WERI-Rb-1 (cell line): ENCODE measurements around the gene DDX31.
A peak's percentile ranks its signal among the peaks of the same experiment; 100 is the strongest.

Experiments used
- DNase-seq: peaks from one replicate; pipeline ENCODE4 v3.0.0-alpha.2; 2020
- H3K27ac ChIP-seq: fragments of 250-450 bp; sonication (Bioruptor Pico); 2 replicates; pipeline ENCODE4 v1.5.1; 2020; ENCODE audit warnings: mild to moderate bottlenecking, moderate library complexity
- H3K27me3 ChIP-seq: fragments of 250-450 bp; sonication (Bioruptor Pico); 2 replicates; pipeline ENCODE4 v1.5.1; 2021; ENCODE audit warnings: mild to moderate bottlenecking, low read depth, moderate library complexity; ENCODE audit not compliant: insufficient read depth, severe bottlenecking
- H3K36me3 ChIP-seq: fragments of 250-450 bp; sonication (Bioruptor Pico); 2 replicates; pipeline ENCODE4 v1.5.1; 2020; ENCODE audit warnings: mild to moderate bottlenecking, moderate library complexity
- H3K4me3 ChIP-seq: 2 replicates; pipeline ENCODE4 v1.5.1; 2011; ENCODE audit warnings: low read depth, mild to moderate bottlenecking, control low read depth, low read length
- H3K9me3 ChIP-seq: fragments of 250-450 bp; sonication (Bioruptor Pico); 2 replicates; pipeline ENCODE4 v1.5.1; 2021; ENCODE audit warnings: mild to moderate bottlenecking, moderate library complexity; ENCODE audit not compliant: severe bottlenecking
- CTCF ChIP-seq: IDR thresholded peaks from 2 replicates; pipeline ENCODE4 v1.5.1; 2011; ENCODE audit warnings: low read depth, mild to moderate bottlenecking, control low read depth, inconsistent platforms, low read length

Gene DDX31

GRCh38 chr9:132662152-132662945 is 7.4 kb downstream of the DDX31 start:
- TF ChIP-seq CTCF, result no peak
- Histone ChIP-seq H3K4me3 (no peak overlapping the region), H3K9me3 (no peaks in the 10 kb centered on the region), H3K36me3 (peaks cover 51% of the 10 kb centered on the region), H3K27ac (no peak overlapping the region), H3K27me3 (no peaks in the 10 kb centered on the region)
- DNase-seq, result no peak

- Histone ChIP-seq H3K36me3 (peaks cover 36% of the 10 kb centered on the region), H3K9me3 (no peaks in the 10 kb centered on the region), H3K27ac (no peak overlapping the region), H3K4me3 (no peak overlapping the region), H3K27me3 (no peaks in the 10 kb centered on the region)
- DNase-seq, result no peak
- no peak for TF ChIP-seq CTCF
Observed at GRCh38 chr9:132656299-132656698, 13.5 kb downstream of the DDX31 start.

- Histone ChIP-seq H3K9me3 (no peaks in the 10 kb centered on the region), H3K27me3 (no peaks in the 10 kb centered on the region), H3K36me3 (peaks cover 23% of the 10 kb centered on the region), H3K27ac (no peak overlapping the region), H3K4me3 (no peak overlapping the region)
- peak; percentile 42 for DNase-seq
- TF ChIP-seq CTCF, result peak; percentile 53
Observed at GRCh38 chr9:132651259-132651658, 18.5 kb downstream of the DDX31 start.

- no peak for DNase-seq
- no peaks in the 10 kb centered on the region for H3K9me3 ChIP-seq
- TF ChIP-seq CTCF, result no peak
- H3K27me3 ChIP-seq, result no peaks in the 10 kb centered on the region
- H3K4me3 ChIP-seq, result no peak overlapping the region
- H3K27ac ChIP-seq, result no peak overlapping the region
- peaks cover 45% of the 10 kb centered on the region for H3K36me3 ChIP-seq
Observed at GRCh38 chr9:132648685-132649084, 21.1 kb downstream of the DDX31 start.

- Histone ChIP-seq H3K27me3 (no peaks in the 10 kb centered on the region), H3K27ac (no peak overlapping the region), H3K36me3 (peaks cover 49% of the 10 kb centered on the region), H3K4me3 (no peak overlapping the region), H3K9me3 (no peaks in the 10 kb centered on the region)
- no peak for TF ChIP-seq CTCF
- no peak for DNase-seq
Observed at GRCh38 chr9:132648283-132648682, 21.5 kb downstream of the DDX31 start.

- no peak for TF ChIP-seq CTCF
- Histone ChIP-seq H3K4me3 (no peak overlapping the region), H3K36me3 (peaks cover 53% of the 10 kb centered on the region), H3K27ac (no peak overlapping the region), H3K27me3 (no peaks in the 10 kb centered on the region), H3K9me3 (no peaks in the 10 kb centered on the region)
- no peak for DNase-seq
Observed at GRCh38 chr9:132647806-132648205, 22.0 kb downstream of the DDX31 start.
